A673 (cell line): ENCODE measurements around the gene CDC42BPB. TPM values are rescaled to one million over a fixed set of nuclear protein-coding genes. Genes with fewer than 3 reads are reported as not detected.

Experiments
- BruUV-seq: library from RNA; stranded (reverse); fragments of 400-500 nt; replicated peaks from 2 replicates; lab custom pipeline; 2021; lab: Mats Ljungman, UMichigan
- CTCF ChIA-PET: fragments of 300-600 bp; sonication (Branson Sonifier 250); formaldehyde crosslinking; loops from one replicate; lab custom pipeline; 2022; ENCODE audit warnings: antibody characterized with exemption; lab: Charles Lee
- POLR2A ChIA-PET: fragments of 300-600 bp; sonication (Branson Sonifier 250); formaldehyde crosslinking; loops from one replicate; lab custom pipeline; 2022; ENCODE audit warnings: antibody characterized with exemption; ENCODE audit not compliant: low non-redundant PET; lab: Charles Lee
- DNase-seq: peaks from one replicate; pipeline ENCODE4 v3.0.0-alpha.2; 2015; ENCODE audit warnings: low spot score
- H3K27ac ChIP-seq: fragments of 200-600 bp; sonication (generic); 2 replicates; pipeline ENCODE4 v1.5.1; 2016; ENCODE audit warnings: mixed run types, low read depth, mild to moderate bottlenecking, mixed read lengths, antibody characterized with exemption, low read length; ENCODE audit not compliant: poor library complexity, severe bottlenecking
- H3K27me3 ChIP-seq: fragments of 200-600 bp; sonication (generic); replicated peaks from 2 replicates; pipeline ENCODE4 v1.6.1; 2017; ENCODE audit warnings: mixed run types, low read depth, mild to moderate bottlenecking, mixed read lengths, antibody characterized with exemption, low read length; ENCODE audit not compliant: insufficient read depth, poor library complexity
- H3K36me3 ChIP-seq: fragments of 200-600 bp; sonication (generic); 2 replicates; pipeline ENCODE4 v1.6.1; 2016; ENCODE audit warnings: mixed run types, mild to moderate bottlenecking, mixed read lengths, antibody characterized with exemption, low read length; ENCODE audit not compliant: insufficient read depth, poor library complexity, severe bottlenecking
- H3K4me1 ChIP-seq: fragments of 200-600 bp; sonication (generic); 2 replicates; pipeline ENCODE4 v1.6.1; 2017; ENCODE audit warnings: mixed run types, mild to moderate bottlenecking, mixed read lengths, antibody characterized with exemption, low read length; ENCODE audit not compliant: insufficient read depth, poor library complexity, severe bottlenecking
- H3K4me3 ChIP-seq: fragments of 200-600 bp; sonication (generic); 2 replicates; pipeline ENCODE4 v1.5.1; 2016; ENCODE audit warnings: low read depth, mixed run types, mild to moderate bottlenecking, mixed read lengths, low read length; ENCODE audit not compliant: poor library complexity, severe bottlenecking
- H3K9me3 ChIP-seq: fragments of 200-600 bp; sonication (generic); 2 replicates; pipeline ENCODE4 v1.6.1; 2016; ENCODE audit warnings: mixed run types, low read depth, mild to moderate bottlenecking, mixed read lengths, antibody characterized with exemption, low read length; ENCODE audit not compliant: poor library complexity, severe bottlenecking
- CTCF ChIP-seq: fragments of 300-800, 200-600 bp; sonication (generic); conservative IDR thresholded peaks from 2 replicates; pipeline ENCODE4 v1.5.1; 2017; ENCODE audit warnings: low read depth, mild to moderate bottlenecking, antibody characterized with exemption, low read length, moderate library complexity, mixed read lengths
- EZH2 ChIP-seq: fragments of 200-600 bp; sonication (generic); IDR thresholded peaks from 2 replicates; pipeline ENCODE4 v1.6.1; 2017; ENCODE audit warnings: borderline replicate concordance, low read depth, mild to moderate bottlenecking, mixed read lengths, antibody characterized with exemption, low read length; ENCODE audit not compliant: poor library complexity, severe bottlenecking
- intact Hi-C: fragments of 100-400 bp; cut with micrococcal nuclease; formaldehyde crosslinking; loops from one replicate; pipeline ENCODE4 v1.10.0; 2022; ENCODE audit not compliant: unreplicated experiment
- total RNA-seq: library from RNA; stranded (reverse); gene quantifications from 2 replicates; pipeline ENCODE4 v1.2.3, GENCODE V29; 2021

The CDC42BPB gene
- total RNA-seq, 1 experiment from 2014 or later: 103 TPM

GRCh38 chr14:103068351-103069073 is 11.2 kb upstream of the CDC42BPB start:
- POLR2A ChIA-PET: no interaction called here
- CTCF ChIA-PET: no interaction called here
- no peak overlapping the region for H3K27ac ChIP-seq
- H3K9me3 ChIP-seq: no peaks in the 10 kb centered on the region
- BruUV-seq: no TSS peak
- no peaks in the 10 kb centered on the region for H3K36me3 ChIP-seq
- TF ChIP-seq CTCF: no peak
- no peak for TF ChIP-seq EZH2
- H3K4me1 ChIP-seq: no peaks in the 10 kb centered on the region
- H3K27me3 ChIP-seq: no peaks in the 10 kb centered on the region
- H3K4me3 ChIP-seq: no peak overlapping the region
- intact Hi-C loops: no loop called here
- DNase-seq: no peak

GRCh38 chr14:103067231-103067954 is 10.0 kb upstream of the CDC42BPB start:
- no peak for DNase-seq
- Histone ChIP-seq H3K4me1 (no peaks in the 10 kb centered on the region), H3K27me3 (no peaks in the 10 kb centered on the region), H3K4me3 (no peak overlapping the region), H3K36me3 (no peaks in the 10 kb centered on the region), H3K9me3 (no peaks in the 10 kb centered on the region), H3K27ac (no peak overlapping the region)
- TF ChIP-seq CTCF (no peak), EZH2 (no peak)
- ChIA-PET POLR2A (no interaction called here), CTCF (interaction anchor here (0.7 kb wide), 1 partner anchor 479 kb away, joined by 5 read pairs; no protein-coding TSS in a partner anchor)
- intact Hi-C loops: no loop called here
- no TSS peak for BruUV-seq

GRCh38 chr14:103066399-103066798 is 9.1 kb upstream of the CDC42BPB start:
- BruUV-seq: no TSS peak
- no peak for DNase-seq
- ChIA-PET POLR2A (no interaction called here), CTCF (no interaction called here)
- H3K27me3 ChIP-seq: no peaks in the 10 kb centered on the region
- no peaks in the 10 kb centered on the region for H3K9me3 ChIP-seq
- H3K27ac ChIP-seq: no peak overlapping the region
- intact Hi-C loops: no loop called here
- no peaks in the 10 kb centered on the region for H3K36me3 ChIP-seq
- no peak overlapping the region for H3K4me3 ChIP-seq
- TF ChIP-seq EZH2: no peak
- no peak for TF ChIP-seq CTCF
- H3K4me1 ChIP-seq: no peaks in the 10 kb centered on the region
